Frontal cortex (tissue), 4 donors: ENCODE data around the gene RNF213. TPM values are rescaled to one million over a fixed set of nuclear protein-coding genes. Genes with fewer than 3 reads are reported as not detected.

Source experiments
- DNase-seq, 2 donors: peaks; one replicate each; pipeline ENCODE4 v3.0.0; 2012; ENCODE audit warnings: low spot score in 2 of 2
- FAIRE-seq: peaks from 2 replicates; lab custom pipeline; 2012; peaks lifted over from hg19 to GRCh38; lab: Jason Lieb, UNC
- total RNA-seq: library from RNA; depleted of rRNA; stranded (reverse); fragments of >200 nt; gene quantifications from one replicate; pipeline ENCODE4 v1.2.3, GENCODE V29; 2014
- donor health status: control.
- donor health status: control.
- donor health status: control.

The RNF213 gene
- total RNA-seq, 1 donor from 2014 or later, result 12.2 TPM

DNA sequence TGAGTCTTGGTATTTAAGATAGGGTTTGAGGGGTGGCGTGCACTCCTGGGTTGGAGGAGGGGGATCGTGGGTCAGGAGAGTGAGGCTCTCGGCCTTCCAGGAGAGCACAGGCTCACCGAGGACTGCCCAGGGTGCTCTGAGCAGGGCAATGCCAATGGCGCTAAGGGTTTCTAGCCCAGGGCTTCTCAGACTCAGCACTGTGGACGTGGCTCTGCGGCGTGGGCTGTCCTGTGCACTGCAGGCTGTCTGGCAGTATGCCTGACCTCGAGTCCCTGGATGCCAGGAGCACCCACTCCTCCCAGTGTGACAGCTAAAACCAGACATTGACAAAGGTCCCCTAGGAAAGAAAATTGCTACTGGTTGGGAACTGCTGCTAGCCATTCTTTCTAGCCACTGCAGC is 117.1 kb downstream of the RNF213 start:
- no peak for DNase-seq
- FAIRE-seq, result no peak

GRCh38 chr17:80379348-80379747 is 118.7 kb downstream of the RNF213 start:
- FAIRE-seq, result no peak
- no peak for DNase-seq

GRCh38 chr17:80380068-80380467 is 119.4 kb downstream of the RNF213 start:
- DNase-seq (no peak), FAIRE-seq (no peak)

DNA sequence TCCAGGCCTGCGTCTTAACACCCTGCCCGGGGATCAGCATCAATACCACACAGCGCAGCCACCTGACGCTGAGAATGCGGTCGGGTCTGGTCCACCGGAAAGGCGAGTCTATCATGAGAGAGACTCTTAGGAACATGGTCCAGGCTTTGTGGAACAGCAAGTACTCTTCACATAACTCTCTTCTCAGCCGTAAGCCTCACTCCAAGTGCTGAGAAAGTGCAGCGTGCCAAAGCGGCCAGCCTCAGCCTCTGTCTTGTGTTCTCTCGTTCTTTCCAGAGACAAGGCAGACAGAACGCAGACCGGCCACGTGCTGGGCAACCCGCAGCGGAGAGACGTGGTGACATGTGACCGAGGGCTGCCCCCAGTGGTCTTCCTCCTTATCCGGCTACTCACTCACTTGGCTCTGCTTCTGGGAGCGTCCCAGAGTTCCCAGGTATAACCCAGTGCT is 119.9 kb downstream of the RNF213 start:
- FAIRE-seq (no peak), DNase-seq (no peak)

DNA sequence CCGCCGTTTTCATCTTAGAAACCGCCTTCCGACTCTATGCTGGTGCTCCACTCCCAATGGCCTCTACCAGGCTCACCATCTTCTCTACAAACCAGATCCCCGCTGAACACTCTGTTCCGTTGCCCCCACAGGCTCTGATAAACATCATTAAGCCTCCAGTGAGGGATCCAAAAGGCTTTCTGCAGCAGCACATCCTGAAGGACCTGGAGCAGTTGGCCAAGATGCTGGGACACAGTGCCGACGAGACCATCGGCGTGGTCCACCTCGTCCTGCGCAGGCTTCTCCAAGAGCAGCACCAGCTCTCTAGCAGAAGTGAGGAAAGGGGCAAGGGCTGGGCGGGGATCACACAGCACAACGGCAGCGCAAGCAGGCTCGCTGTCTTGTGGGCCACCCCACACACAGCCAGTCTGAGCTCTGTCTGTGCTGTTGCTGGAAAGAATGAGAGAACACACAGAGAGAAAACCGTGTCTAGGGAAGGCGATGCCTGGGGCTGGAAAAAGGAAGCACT is 120.8 kb downstream of the RNF213 start:
- DNase-seq (no peak), FAIRE-seq (no peak)

GRCh38 chr17:80382446-80382845 is 121.8 kb downstream of the RNF213 start:
- FAIRE-seq (no peak), DNase-seq (no peak)

- DNase-seq, result no peak
- FAIRE-seq, result no peak
Observed at GRCh38 chr17:80382956-80383355, 122.3 kb downstream of the RNF213 start.

DNA sequence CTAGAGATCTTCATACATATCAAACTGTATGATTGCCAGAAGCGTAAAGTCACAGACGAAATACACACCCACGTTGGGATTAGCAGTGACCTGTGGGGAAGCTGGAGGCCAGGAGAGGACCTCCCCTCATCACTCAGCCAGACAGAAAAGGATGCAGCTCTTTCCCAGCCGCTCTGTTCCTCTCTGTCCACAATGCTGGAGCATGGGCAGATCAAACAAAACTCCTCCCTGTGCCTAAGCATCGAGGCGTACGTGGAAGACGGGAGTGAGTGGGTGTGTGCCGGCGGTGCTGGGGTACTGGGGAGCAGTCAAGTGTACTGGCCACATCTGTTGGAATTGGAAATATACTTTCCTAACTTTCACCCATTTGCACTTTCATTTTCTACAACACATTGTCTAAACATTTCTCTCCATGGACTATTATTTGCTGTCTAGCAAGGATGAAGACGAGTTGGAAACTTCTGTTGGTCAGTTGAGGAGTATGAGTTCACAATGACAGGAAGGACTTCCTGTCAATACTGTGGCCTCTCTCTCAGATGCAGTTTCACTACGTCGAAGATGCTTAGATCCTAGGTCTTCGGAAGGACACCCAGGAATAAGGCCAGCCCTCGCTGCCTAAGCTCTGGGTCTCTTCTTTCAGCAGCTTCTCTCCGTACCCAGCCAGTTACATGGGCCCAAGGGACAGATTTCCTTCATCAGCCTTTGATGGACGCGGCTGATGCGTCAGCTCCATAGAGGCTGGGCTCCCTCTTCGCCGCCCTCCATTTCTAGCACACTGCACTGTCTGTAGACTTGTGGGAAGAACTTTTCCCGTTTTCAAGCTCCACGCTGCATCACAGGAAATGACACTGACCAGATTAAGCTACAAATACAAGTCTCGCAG is 123.7 kb downstream of the RNF213 start:
- DNase-seq (no peak), FAIRE-seq (no peak)

DNA sequence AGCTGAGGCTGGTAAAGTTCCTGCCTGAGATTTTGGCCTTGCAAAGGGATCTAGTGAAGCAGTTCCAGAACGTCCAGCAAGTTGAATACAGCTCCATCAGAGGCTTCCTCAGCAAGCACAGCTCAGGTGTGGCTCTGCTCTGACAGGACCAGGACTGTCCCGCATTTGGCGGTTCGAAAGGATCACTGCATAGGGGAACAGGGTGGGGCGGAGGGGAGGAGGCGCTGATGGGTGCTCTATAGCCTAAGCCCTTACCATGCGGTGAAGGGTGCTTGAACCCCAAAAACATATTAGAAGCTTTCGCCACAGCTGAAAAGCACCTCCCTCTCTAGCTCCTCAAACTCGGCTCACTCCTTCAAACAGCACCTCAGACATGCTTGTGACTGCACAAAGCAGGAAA is 124.4 kb downstream of the RNF213 start:
- DNase-seq (no peak), FAIRE-seq (no peak)

- DNase-seq, result no peak
- no peak for FAIRE-seq
Observed at GRCh38 chr17:80386341-80386740, 125.7 kb downstream of the RNF213 start.

GRCh38 chr17:80387071-80387470 is 126.4 kb downstream of the RNF213 start:
- FAIRE-seq, result no peak
- DNase-seq, result no peak

DNA sequence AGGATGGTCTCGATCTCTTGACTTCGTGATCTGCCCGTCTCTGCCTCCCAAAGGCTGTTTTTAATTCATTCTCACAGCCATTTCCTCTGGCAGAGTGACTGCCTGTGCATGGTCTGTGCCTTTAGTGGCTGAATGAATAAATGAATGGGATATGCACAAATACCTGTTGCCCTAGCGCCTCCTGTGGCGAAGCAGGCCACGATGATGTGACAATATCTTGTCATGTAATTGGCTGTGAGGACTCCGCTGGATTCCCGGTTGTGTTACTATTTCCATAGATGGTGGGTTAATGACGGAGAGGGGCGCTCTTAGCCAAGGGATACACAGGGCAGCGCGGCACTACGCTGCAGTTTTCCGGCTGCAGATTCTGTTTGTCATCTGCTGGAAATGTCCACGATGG is 127.5 kb downstream of the RNF213 start:
- DNase-seq (no peak), FAIRE-seq (no peak)

DNA sequence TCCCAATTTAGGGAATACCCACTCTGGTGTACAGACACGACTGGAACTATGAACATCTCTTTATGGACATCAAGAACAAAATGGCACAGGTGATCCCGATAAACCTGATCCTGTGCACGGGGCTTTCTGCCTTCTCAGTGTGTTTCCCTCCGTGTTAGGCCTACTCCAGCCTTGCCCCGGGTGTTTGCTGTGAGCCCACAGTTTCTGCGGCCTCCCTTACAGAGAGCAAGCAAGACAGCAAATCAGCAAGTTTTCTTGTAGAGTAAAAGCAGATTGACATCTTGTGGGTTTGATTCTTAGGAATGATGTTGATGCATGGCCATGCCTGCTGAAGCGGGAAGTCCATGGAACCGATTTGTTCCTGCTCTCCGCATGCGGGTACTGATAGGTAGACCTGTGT is 127.9 kb downstream of the RNF213 start:
- no peak for FAIRE-seq

GRCh38 chr17:80389011-80389995 is 128.7 kb downstream of the RNF213 start:
- no peak for FAIRE-seq
- DNase-seq, result no peak

More for the DNA sequence above, 127.9 kb downstream of the RNF213 start:
- no peak for DNase-seq

- no peak for FAIRE-seq
Observed at GRCh38 chr17:80393241-80393890, 132.7 kb downstream of the RNF213 start.

GRCh38 chr17:80393961-80394360 is 133.3 kb downstream of the RNF213 start:
- FAIRE-seq (no peak), DNase-seq (no peak)

More at GRCh38 chr17:80393241-80393890, 132.7 kb downstream of the RNF213 start:
- no peak for DNase-seq

- DNase-seq (no peak), FAIRE-seq (no peak)
Observed at GRCh38 chr17:80394629-80395216, 134.1 kb downstream of the RNF213 start.

GRCh38 chr17:80395402-80396151 is 134.9 kb downstream of the RNF213 start:
- FAIRE-seq, result no peak
- DNase-seq, result no peak
